Hindlimb muscle (tissue), 1 donor: Measurements from ENCODE around the gene ADPRHL1. TPM values are rescaled to one million over a fixed set of nuclear protein-coding genes. Genes with fewer than 3 reads are reported as not detected.
"Not testable (repeated sequence)": the region's sequence is repeated elsewhere in the genome, so short reads cannot be mapped to it uniquely, and the experiment has no call there.

Experiments
- DNase-seq: peaks from one replicate; pipeline ENCODE4 v3.0.0-alpha.2; 2013
- polyA plus RNA-seq: library from polyadenylated mRNA; unstranded; fragments of 120-200 nt; gene quantifications from one replicate; pipeline ENCODE4 v1.2.1, GENCODE V29; 2013; ENCODE audit not compliant: insufficient read length

Gene ADPRHL1
- polyA plus RNA-seq, 1 donor, result 263 TPM

- DNase-seq, result no peak
Observed at GRCh38 chr13:113477724-113478123, 24.4 kb upstream of the ADPRHL1 start.

GRCh38 chr13:113476811-113477210, 23.5 kb upstream of the ADPRHL1 start:
- DNase-seq, result no peak

GRCh38 chr13:113475911-113476310, 22.6 kb upstream of the ADPRHL1 start:
- DNase-seq, result no peak

- no peak for DNase-seq
Observed at GRCh38 chr13:113475280-113475679, 22.0 kb upstream of the ADPRHL1 start.

- no peak for DNase-seq
Observed at GRCh38 chr13:113474179-113474578, 20.9 kb upstream of the ADPRHL1 start.

- no peak for DNase-seq
Observed at GRCh38 chr13:113472355-113473025, 19.2 kb upstream of the ADPRHL1 start.

GRCh38 chr13:113471844-113472243, 18.6 kb upstream of the ADPRHL1 start:
- DNase-seq, result no peak

- not testable (repeated sequence) for DNase-seq
Observed at GRCh38 chr13:113470635-113471163, 17.4 kb upstream of the ADPRHL1 start.

- DNase-seq, result no peak
Observed at GRCh38 chr13:113470073-113470472, 16.8 kb upstream of the ADPRHL1 start.

- no peak for DNase-seq
Observed at GRCh38 chr13:113469582-113469981, 16.3 kb upstream of the ADPRHL1 start.

- DNase-seq, result no peak
Observed at GRCh38 chr13:113468472-113469201, 15.3 kb upstream of the ADPRHL1 start.

- DNase-seq, result no peak
Observed at GRCh38 chr13:113468029-113468428, 14.7 kb upstream of the ADPRHL1 start.

- no peak for DNase-seq
Observed at GRCh38 chr13:113466383-113466782, 13.1 kb upstream of the ADPRHL1 start.

- DNase-seq, result no peak
Observed at GRCh38 chr13:113465300-113465699, 12.0 kb upstream of the ADPRHL1 start.

- no peak for DNase-seq
Observed at GRCh38 chr13:113464476-113464875, 11.2 kb upstream of the ADPRHL1 start.

GRCh38 chr13:113461022-113461751, 7.9 kb upstream of the ADPRHL1 start:
- DNase-seq, result no peak

- no peak for DNase-seq
Observed at GRCh38 chr13:113460599-113460998, 7.3 kb upstream of the ADPRHL1 start.

GRCh38 chr13:113460064-113460555, 6.8 kb upstream of the ADPRHL1 start:
- no peak for DNase-seq

GRCh38 chr13:113458253-113459065, 5.2 kb upstream of the ADPRHL1 start:
- DNase-seq, result no peak

- no peak for DNase-seq
Observed at GRCh38 chr13:113457510-113457909, 4.2 kb upstream of the ADPRHL1 start.

GRCh38 chr13:113456116-113456702, 2.9 kb upstream of the ADPRHL1 start:
- DNase-seq, result no peak

GRCh38 chr13:113455384-113455783, 2.1 kb upstream of the ADPRHL1 start:
- no peak for DNase-seq
